HG03159 (cell line): ENCODE data around the gene MAMDC2.

Experiments used
- ATAC-seq: cut with Tn5 transposase; IDR thresholded peaks from one replicate; pipeline ENCODE4 v1.9.1; 2021; ENCODE audit warnings: mild to moderate bottlenecking, moderate library complexity; ENCODE audit not compliant: unreplicated experiment

MAMDC2 gene

GRCh38 chr9:70257502-70257901 is 213.9 kb downstream of the MAMDC2 start:
- ATAC-seq: no peak

GRCh38 chr9:70257991-70258691 is 214.5 kb downstream of the MAMDC2 start:
- ATAC-seq: peak; percentile 39

DNA sequence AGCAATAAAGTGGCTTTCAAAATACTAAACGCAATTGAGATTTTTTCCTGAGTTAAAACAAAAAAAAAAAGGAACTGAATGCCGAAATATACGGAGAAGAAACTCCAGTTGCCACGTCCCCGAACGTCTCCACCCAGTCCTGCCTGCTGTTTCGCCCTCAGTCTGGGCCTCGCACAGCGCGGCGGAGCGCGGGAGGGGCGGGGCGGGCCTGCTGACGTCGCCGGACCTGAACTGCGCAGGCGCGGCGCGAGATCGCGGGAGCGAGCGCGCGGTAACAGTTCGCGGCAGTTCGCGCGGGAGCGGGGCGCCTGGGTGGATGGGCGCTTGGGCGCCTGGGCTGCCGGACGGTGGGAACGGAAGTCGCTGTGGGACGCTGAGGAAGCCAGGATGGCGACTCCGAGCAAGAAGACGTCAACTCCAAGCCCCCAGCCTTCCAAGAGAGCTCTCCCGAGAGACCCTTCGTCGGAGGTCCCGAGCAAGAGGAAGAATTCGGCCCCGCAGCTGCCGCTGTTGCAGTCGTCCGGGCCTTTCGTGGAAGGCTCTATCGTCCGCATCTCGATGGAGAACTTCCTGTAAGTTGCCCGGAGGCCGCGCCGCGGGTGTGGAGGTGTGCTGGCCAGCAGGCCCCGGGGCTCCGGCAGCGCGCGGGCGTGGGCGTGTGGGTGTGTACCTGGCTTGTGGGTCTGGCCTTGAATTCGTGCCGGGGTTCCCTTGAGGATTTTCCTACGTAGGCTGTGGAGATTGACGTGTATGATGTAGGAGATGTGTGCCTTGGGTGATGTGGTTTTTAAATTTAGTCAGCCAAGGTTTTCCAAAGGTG is 215.3 kb downstream of the MAMDC2 start, which contains the start of gene SMC5:
SMC5 (plus strand) TSS at position 287 of the 820 bp plus-strand sequence; CDS start at position 388, 101 bp downstream.
- peak; percentile 84 for ATAC-seq

DNA sequence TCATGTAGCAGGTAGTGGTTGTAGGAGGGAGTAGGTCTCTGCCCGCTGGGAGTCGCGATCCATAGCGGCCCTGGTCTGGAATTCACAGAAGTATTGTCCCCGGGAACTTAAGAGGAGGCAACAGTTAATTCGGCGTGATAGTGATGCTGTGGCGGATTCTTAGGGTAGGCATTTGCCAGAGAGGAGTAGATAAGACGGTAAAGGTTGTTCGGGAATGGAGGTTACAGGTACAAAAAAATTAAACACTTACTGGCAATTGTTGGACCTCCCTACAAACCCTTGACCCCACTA is 215.8 kb downstream of the MAMDC2 start:
- no peak for ATAC-seq

DNA sequence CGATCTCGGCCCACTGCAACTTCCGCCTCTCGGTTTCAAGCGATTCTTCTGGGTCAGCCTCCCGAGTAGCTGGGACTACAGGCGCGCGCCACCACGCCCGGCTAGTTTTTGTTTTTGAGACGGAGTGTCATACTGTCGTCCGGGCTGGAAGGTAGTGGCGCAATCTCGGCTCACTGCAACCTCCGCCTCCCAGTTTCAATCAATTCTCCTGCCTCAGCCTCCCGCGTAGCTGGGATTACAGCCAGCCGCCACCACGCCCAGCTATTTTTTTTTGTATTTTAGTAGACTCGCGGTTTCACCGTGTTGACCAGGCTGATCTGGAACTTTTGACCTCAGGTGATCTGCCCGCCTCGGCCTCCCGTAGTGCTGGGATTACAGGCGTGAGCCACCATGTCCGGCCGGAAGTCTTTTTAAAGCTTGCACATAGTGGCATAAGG is 216.4 kb downstream of the MAMDC2 start:
- no peak for ATAC-seq

GRCh38 chr9:70260606-70261005 is 217.0 kb downstream of the MAMDC2 start:
- no peak for ATAC-seq

- ATAC-seq: no peak
Measured at GRCh38 chr9:70261131-70261870, 217.7 kb downstream of the MAMDC2 start.

- no peak for ATAC-seq
Measured at GRCh38 chr9:70262366-70262765, 218.7 kb downstream of the MAMDC2 start.

DNA sequence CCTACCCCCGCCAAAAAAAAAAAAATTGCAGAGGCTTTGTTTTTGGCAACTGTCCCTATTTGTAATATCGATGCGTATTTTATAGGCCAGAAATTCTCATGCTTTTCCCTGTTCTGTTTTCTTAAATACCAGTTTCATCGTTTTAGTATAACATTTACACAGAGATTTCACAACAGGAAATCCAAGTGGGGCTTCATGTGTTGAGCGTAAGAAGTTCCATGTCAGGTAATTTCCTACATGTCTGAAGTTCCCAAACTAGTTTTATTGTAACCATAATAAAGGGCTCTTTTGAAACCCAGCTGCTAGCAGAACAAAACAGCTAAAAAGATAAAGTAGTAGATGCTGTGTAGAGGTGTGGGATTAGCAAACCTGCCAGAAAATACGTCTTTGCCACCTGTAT is 219.3 kb downstream of the MAMDC2 start:
- no peak for ATAC-seq

DNA sequence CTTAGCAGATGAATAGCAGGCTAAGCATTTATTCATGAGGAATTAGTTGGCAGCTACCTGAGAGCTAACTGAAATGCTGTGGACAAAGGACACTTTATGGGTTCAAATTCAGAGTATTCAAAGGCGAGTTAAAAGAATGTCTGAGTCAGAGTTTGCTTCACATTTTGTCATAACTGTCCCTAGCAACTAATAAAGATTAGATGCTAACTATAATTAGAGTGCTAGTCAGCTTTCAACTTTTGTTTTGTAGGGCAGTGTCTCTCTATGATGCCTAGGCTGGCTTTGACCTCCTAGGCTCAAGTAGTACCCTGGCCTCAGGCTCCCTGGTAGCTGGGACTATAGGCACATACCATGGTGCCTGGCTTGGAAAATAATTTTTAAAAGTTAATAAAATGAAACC is 219.8 kb downstream of the MAMDC2 start:
- ATAC-seq: no peak
